SK-N-SH (cell line): ENCODE data around the gene TTC16. TPM values are rescaled to one million over a fixed set of nuclear protein-coding genes. Genes with fewer than 3 reads are reported as not detected.

Source experiments
- CTCF ChIA-PET: fragments of 300-600, 350-600 bp; formaldehyde crosslinking; extraction: SDS; loops from one replicate; lab custom pipeline; 2021; lab: Yijun Ruan, JAX
- POLR2A ChIA-PET: fragments of 350-600 bp; sonication (Branson Sonifier 250); formaldehyde crosslinking; extraction: SDS; loops from one replicate; lab custom pipeline; 2020; ENCODE audit warnings: antibody characterized with exemption, inconsistent platforms; lab: Yijun Ruan, JAX
- DNase-seq: peaks from one replicate; pipeline ENCODE4 v3.0.0; 2012
- H2AFZ ChIP-seq: fragments of 200-600 bp; sonication (generic); 2 replicates; pipeline ENCODE4 v1.8.1; 2016; ENCODE audit warnings: antibody characterized with exemption, mild to moderate bottlenecking, low read depth
- H3F3A ChIP-seq: fragments of 200-600 bp; sonication (generic); replicated peaks from 2 replicates; pipeline ENCODE3; 2016; ENCODE audit warnings: antibody characterized with exemption, mild to moderate bottlenecking; ENCODE audit not compliant: insufficient read depth
- H3K27ac ChIP-seq, 2 experiments: fragments of 200-500 bp in 1 of 2; fragments of 200-600 bp in 1 of 2; sonication (Bioruptor generic) in 1 of 2; sonication (generic), shearing (Covaris generic) in 1 of 2; 2 replicates each; pipeline versions ENCODE4 v1.5.1 to v1.6.1; 2014 to 2016; ENCODE audit warnings: low read depth in 2 of 2, inconsistent platforms in 1 of 2, low read length in 1 of 2, mild to moderate bottlenecking in 1 of 2, mixed read lengths in 1 of 2
- H3K27me3 ChIP-seq: fragments of 200-600 bp; sonication (generic), shearing (Covaris generic); 2 replicates; pipeline ENCODE4 v1.6.1; 2016; ENCODE audit warnings: mixed run types; ENCODE audit not compliant: insufficient read depth
- H3K36me3 ChIP-seq, 2 experiments: fragments of 200-500 bp in 1 of 2; fragments of 200-600 bp in 1 of 2; sonication (Bioruptor generic) in 1 of 2; sonication (generic) in 1 of 2; replicated peaks in 1 of 2; 2 replicates each; pipeline versions ENCODE3 to v1.5.1; 2014 to 2016; ENCODE audit warnings: low read length in 1 of 2, mild to moderate bottlenecking in 1 of 2; ENCODE audit not compliant: insufficient read depth in 2 of 2, control insufficient read depth in 1 of 2
- H3K4me1 ChIP-seq, 2 experiments: fragments of 200-500 bp in 1 of 2; fragments of 200-600 bp in 1 of 2; sonication (Bioruptor generic) in 1 of 2; sonication (generic), shearing (Covaris generic) in 1 of 2; 2 replicates each; pipeline versions ENCODE4 v1.5.1 to v1.6.1; 2014 to 2016; ENCODE audit warnings: low read depth in 1 of 2, low read length in 1 of 2, mixed run types in 1 of 2; ENCODE audit not compliant: insufficient read depth in 2 of 2, control insufficient read depth in 1 of 2
- H3K4me2 ChIP-seq: fragments of 200-600 bp; sonication (generic), shearing (Covaris generic); 2 replicates; pipeline ENCODE4 v1.6.1; 2017; ENCODE audit warnings: mixed run types
- H3K4me3 ChIP-seq, 2 experiments: fragments of 200-500 bp in 1 of 2; fragments of 200-600 bp in 1 of 2; sonication (Bioruptor generic) in 1 of 2; sonication (generic), shearing (Covaris generic) in 1 of 2; 2 replicates each; pipeline versions ENCODE4 v1.5.1 to v1.8.1; 2014 to 2016; ENCODE audit warnings: low read depth in 2 of 2, inconsistent platforms in 1 of 2, low read length in 1 of 2, mild to moderate bottlenecking in 1 of 2, mixed read lengths in 1 of 2, moderate library complexity in 1 of 2
- H3K79me2 ChIP-seq: fragments of 200-600 bp; sonication (generic); 2 replicates; pipeline ENCODE4 v1.8.1; 2017; ENCODE audit warnings: mild to moderate bottlenecking; ENCODE audit not compliant: insufficient read depth
- H3K9ac ChIP-seq: fragments of 200-600 bp; sonication (generic); 2 replicates; pipeline ENCODE4 v1.6.1; 2017; ENCODE audit warnings: mixed run types
- H3K9me2 ChIP-seq: fragments of 200-600 bp; sonication (generic); 2 replicates; pipeline ENCODE4 v1.6.1; 2017; ENCODE audit warnings: mixed run types
- H3K9me3 ChIP-seq: fragments of 200-600 bp; sonication (generic); 2 replicates; pipeline ENCODE4 v1.6.1; 2017; ENCODE audit warnings: mixed run types, mild to moderate bottlenecking, moderate library complexity
- H4K20me1 ChIP-seq: fragments of 200-600 bp; sonication (generic); 2 replicates; pipeline ENCODE4 v1.6.1; 2017; ENCODE audit warnings: mild to moderate bottlenecking, mixed run types; ENCODE audit not compliant: insufficient read depth
- CHD2 ChIP-seq: fragments of 150-350 bp; IDR thresholded peaks from 2 replicates; pipeline ENCODE4 v1.6.1; 2018; ENCODE audit warnings: low read length; ENCODE audit not compliant: partially characterized antibody
- CTCF ChIP-seq: fragments of 200-600 bp; sonication (generic); IDR thresholded peaks from 2 replicates; pipeline ENCODE4 v1.6.1; 2017; ENCODE audit warnings: antibody characterized with exemption, mild to moderate bottlenecking, moderate library complexity
- ELF1 ChIP-seq: IDR thresholded peaks from 2 replicates; pipeline ENCODE4 v1.4.0; 2012
- EP300 ChIP-seq, 2 experiments: IDR thresholded peaks; 2 replicates each; pipeline versions ENCODE4 v1.4.0 to v1.6.1; 2012; ENCODE audit warnings: borderline replicate concordance in 1 of 2, low read depth in 1 of 2, low read length in 1 of 2
- EZH2phosphoT487 ChIP-seq: fragments of 200-600 bp; sonication (generic); IDR thresholded peaks from 2 replicates; pipeline ENCODE4 v1.6.1; 2017; ENCODE audit warnings: low read depth, mixed run types, mild to moderate bottlenecking, antibody characterized with exemption, moderate library complexity, borderline replicate concordance
- FOSL2 ChIP-seq: IDR thresholded peaks from 2 replicates; pipeline ENCODE4 v1.4.0; 2012; ENCODE audit warnings: low read depth, mild to moderate bottlenecking, moderate library complexity, borderline replicate concordance
- FOXJ3 ChIP-seq: sonication (generic); formaldehyde crosslinking; IDR thresholded peaks from 2 replicates; pipeline ENCODE4 v1.5.1; 2020; ENCODE audit warnings: mild to moderate bottlenecking, missing genetic modification reagents
- FOXM1 ChIP-seq: IDR thresholded peaks from 2 replicates; pipeline ENCODE4 v1.4.0; 2012; ENCODE audit warnings: low read depth, mild to moderate bottlenecking
- GABPA ChIP-seq: IDR thresholded peaks from 2 replicates; pipeline ENCODE4 v1.4.0; 2012; ENCODE audit warnings: low read depth, mild to moderate bottlenecking
- GATA2 ChIP-seq: sonication (generic); formaldehyde crosslinking; IDR thresholded peaks from 2 replicates; pipeline ENCODE4 v1.5.0; 2020; ENCODE audit warnings: mild to moderate bottlenecking, missing genetic modification reagents
- JUND ChIP-seq: IDR thresholded peaks from 2 replicates; pipeline ENCODE4 v1.4.0; 2012
- MAX ChIP-seq: IDR thresholded peaks from 2 replicates; pipeline ENCODE4 v1.4.0; 2012; ENCODE audit warnings: low read depth
- MEF2A ChIP-seq: IDR thresholded peaks from 2 replicates; pipeline ENCODE4 v1.4.0; 2012; ENCODE audit warnings: low read depth, borderline replicate concordance
- MXI1 ChIP-seq: IDR thresholded peaks from 2 replicates; pipeline ENCODE4 v1.6.1; 2012; ENCODE audit warnings: mild to moderate bottlenecking, low read depth, low read length, improper control_type of control experiment
- NRF1 ChIP-seq: IDR thresholded peaks from 2 replicates; pipeline ENCODE4 v1.6.1; 2012; ENCODE audit warnings: low read depth, mild to moderate bottlenecking, low read length
- PBX3 ChIP-seq: IDR thresholded peaks from 2 replicates; pipeline ENCODE4; 2012
- POLR2AphosphoS5 ChIP-seq: IDR thresholded peaks from 2 replicates; pipeline ENCODE4 v1.6.1; 2012; ENCODE audit warnings: low read depth, low read length
- RAD21 ChIP-seq: IDR thresholded peaks from 2 replicates; pipeline ENCODE4 v1.6.1; 2012; ENCODE audit warnings: mild to moderate bottlenecking, low read length
- RCOR1 ChIP-seq: fragments of 150-350 bp; IDR thresholded peaks from 2 replicates; pipeline ENCODE4 v1.6.1; 2017; ENCODE audit warnings: antibody characterized with exemption, low read length
- RFX5 ChIP-seq: IDR thresholded peaks from 2 replicates; pipeline ENCODE4 v1.6.1; 2012; ENCODE audit warnings: mild to moderate bottlenecking, improper control_type of control experiment, low read length
- RXRA ChIP-seq: IDR thresholded peaks from 2 replicates; pipeline ENCODE4 v1.4.0; 2012; ENCODE audit warnings: low read depth, mild to moderate bottlenecking, borderline replicate concordance
- SIN3A ChIP-seq: IDR thresholded peaks from 2 replicates; pipeline ENCODE4 v1.6.1; 2012; ENCODE audit warnings: low read depth, mild to moderate bottlenecking, low read length, moderate library complexity, borderline replicate concordance
- SMC3 ChIP-seq: IDR thresholded peaks from 2 replicates; pipeline ENCODE4 v1.6.1; 2012; ENCODE audit warnings: low read depth, low read length, improper control_type of control experiment
- TAF1 ChIP-seq: IDR thresholded peaks from 2 replicates; pipeline ENCODE4 v1.6.1; 2012; ENCODE audit warnings: low read depth, mild to moderate bottlenecking, low read length, moderate library complexity, borderline replicate concordance
- TCF12 ChIP-seq: IDR thresholded peaks from 2 replicates; pipeline ENCODE4 v1.4.0; 2012
- TEAD4 ChIP-seq: IDR thresholded peaks from 2 replicates; pipeline ENCODE4 v1.4.0; 2012; ENCODE audit warnings: mild to moderate bottlenecking, borderline replicate concordance; ENCODE audit not compliant: insufficient read depth
- USF1 ChIP-seq: IDR thresholded peaks from 2 replicates; pipeline ENCODE4 v1.4.0; 2012; ENCODE audit warnings: low read depth, borderline replicate concordance
- USF2 ChIP-seq: fragments of 150-350 bp; IDR thresholded peaks from 2 replicates; pipeline ENCODE4 v1.6.1; 2017; ENCODE audit warnings: antibody characterized with exemption, low read length, low read depth, borderline replicate concordance
- YY1 ChIP-seq: IDR thresholded peaks from 2 replicates; pipeline ENCODE4 v1.4.0; 2012; ENCODE audit warnings: low read depth, mild to moderate bottlenecking
- WGBS: methylation state at CpG from one replicate; pipeline ENCODE4 v1.1.6; 2017; ENCODE audit warnings: low lambda C conversion rate; 5-methylcytosine and 5-hydroxymethylcytosine counted together
- polyA plus RNA-seq, 3 experiments: library from polyadenylated mRNA; depleted of rRNA; stranded (reverse); fragments of >200 nt; gene quantifications; 2 replicates each; pipeline ENCODE4 v1.2.3, GENCODE V29; 2012

The TTC16 gene
- polyA plus RNA-seq, 1 of the 3 experiments (the other 2 are of a cell fraction) = 0.05 TPM

GRCh38 chr9:127698985-127699670 is 16.8 kb upstream of the TTC16 start:
- H3K4me2 ChIP-seq = no peak overlapping the region
- H3K27ac ChIP-seq = peak overlapping the region; percentile 44 to 62
- H3K9me2 ChIP-seq = no peaks in the 10 kb centered on the region
- no peaks in the 10 kb centered on the region for H3K9me3 ChIP-seq
- no peaks in the 10 kb centered on the region for H3K27me3 ChIP-seq
- TF ChIP-seq CTCF (no peak), POLR2AphosphoS5 (peak; percentile 30; the same call in 1 of the 2 replicates), YY1 (no peak), MXI1 (peak; percentile 72; the same call in 1 of the 2 replicates), TEAD4 (no peak), EP300 (IDR thresholded peaks at IDR 0.05; ENCODE audit: borderline replicate concordance in 1 of 2, low read depth in 1 of 2, low read length in 1 of 2) (0 out of 4 replicates have a peak, but pooled peaks of 1 of the 2 experiments have one; percentile 16), TAF1 (peak; percentile 15; the same call in 1 of the 2 replicates), RFX5 (peak; percentile 76), USF2 (no peak), PBX3 (no peak), ELF1 (peak; percentile 77), USF1 (peak; percentile 63; the same call in 1 of the 2 replicates), RCOR1 (no peak), RXRA (no peak), MEF2A (no peak), GABPA (peak; percentile 53), FOSL2 (no peak), CHD2 (peak; percentile 26), EZH2phosphoT487 (no peak), SMC3 (no peak), FOXJ3 (no peak), TCF12 (no peak), JUND (no peak), FOXM1 (no peak), GATA2 (CRISPR knock-in tag) (no peak), RAD21 (no peak), MAX (peak; percentile 93), NRF1 (no peak), SIN3A (no peak)
- no peaks in the 10 kb centered on the region for H4K20me1 ChIP-seq
- H3K4me3 ChIP-seq = peak overlapping the region in 1 of 2 experiments; percentile 30; a peak in 1 of 4 replicates
- H3K4me1 ChIP-seq = peaks cover 0 to 14% of the 10 kb centered on the region in 2 experiments; a peak in 1 of 4 replicates
- peak overlapping the region; percentile 75; the same call in 1 of the 2 replicates for H2AFZ ChIP-seq
- 40% methylated on average over 22 of the region's 41 CpGs for WGBS
- ChIA-PET CTCF (interaction anchor here (1.9 kb wide), 1 partner anchor 13 kb away, joined by 4 read pairs; no protein-coding TSS in a partner anchor), POLR2A (no interaction called here)
- DNase-seq = peak; percentile 98
- no peaks in the 10 kb centered on the region for H3K36me3 ChIP-seq
- no peaks in the 10 kb centered on the region for H3K79me2 ChIP-seq
- H3K9ac ChIP-seq = no peak overlapping the region
- H3F3A ChIP-seq = peaks cover 14% of the 10 kb centered on the region
